PC-9 (cell line): ENCODE measurements around the gene PRPF39. TPM values are rescaled to one million over a fixed set of nuclear protein-coding genes. Genes with fewer than 3 reads are reported as not detected.

Source experiments
- BruUV-seq: library from RNA; stranded (reverse); fragments of 400-500 nt; replicated peaks from 2 replicates; lab custom pipeline; 2021; lab: Mats Ljungman, UMichigan
- CTCF ChIA-PET: fragments of 300-600 bp; sonication (Branson Sonifier 250); formaldehyde crosslinking; loops from one replicate; lab custom pipeline; 2022; ENCODE audit warnings: antibody characterized with exemption; lab: Charles Lee
- POLR2A ChIA-PET: fragments of 300-600 bp; sonication (Branson Sonifier 250); formaldehyde crosslinking; loops from one replicate; lab custom pipeline; 2022; ENCODE audit warnings: antibody characterized with exemption; ENCODE audit not compliant: unreplicated experiment; lab: Charles Lee
- DNase-seq, 2 experiments: peaks; one replicate each; pipeline versions ENCODE4 v3.0.0 to v3.0.0-alpha.2; 2015 to 2022; ENCODE audit warnings: mixed read lengths in 1 of 2
- H2AFZ ChIP-seq: fragments of 200-600 bp; sonication (generic); 2 replicates; pipeline ENCODE4 v1.8.1; 2017; ENCODE audit warnings: antibody characterized with exemption
- H3F3A ChIP-seq: fragments of 200-600 bp; sonication (generic); 2 replicates; pipeline ENCODE4 v1.8.1; 2017; ENCODE audit warnings: antibody characterized with exemption, mild to moderate bottlenecking, low read depth; ENCODE audit not compliant: insufficient read depth
- H3K27ac ChIP-seq: fragments of 200-600 bp; sonication (generic); 2 replicates; pipeline ENCODE4 v1.6.1; 2016; ENCODE audit warnings: mixed run types
- H3K27me3 ChIP-seq: fragments of 200-600 bp; sonication (generic); 2 replicates; pipeline ENCODE4 v1.6.1; 2016; ENCODE audit warnings: low read depth, mixed run types; ENCODE audit not compliant: insufficient read depth
- H3K36me3 ChIP-seq: fragments of 200-600 bp; sonication (generic); 2 replicates; pipeline ENCODE4 v1.6.1; 2016; ENCODE audit warnings: low read depth, mixed run types
- H3K4me1 ChIP-seq: fragments of 200-600 bp; sonication (generic); replicated peaks from 2 replicates; pipeline ENCODE4 v1.6.1; 2016; ENCODE audit warnings: mixed run types; ENCODE audit not compliant: insufficient read depth
- H3K4me2 ChIP-seq: fragments of 200-600 bp; sonication (generic); 2 replicates; pipeline ENCODE4 v1.6.1; 2017; ENCODE audit warnings: mixed run types
- H3K4me3 ChIP-seq: fragments of 200-600 bp; sonication (generic); 2 replicates; pipeline ENCODE4 v1.6.1; 2016; ENCODE audit warnings: mixed run types
- H3K79me2 ChIP-seq: fragments of 200-600 bp; sonication (generic); 2 replicates; pipeline ENCODE4 v1.6.1; 2017; ENCODE audit warnings: low read depth, mixed run types
- H3K9me2 ChIP-seq: fragments of 200-600 bp; sonication (generic); 2 replicates; pipeline ENCODE4 v1.8.1; 2017; ENCODE audit warnings: mild to moderate bottlenecking; ENCODE audit not compliant: insufficient read depth
- H3K9me3 ChIP-seq: fragments of 200-600 bp; sonication (generic); 2 replicates; pipeline ENCODE4 v1.8.1; 2016; ENCODE audit warnings: low read depth; ENCODE audit not compliant: insufficient read depth
- H4K20me1 ChIP-seq: fragments of 200-600 bp; sonication (generic); 2 replicates; pipeline ENCODE4 v1.8.1; 2017; ENCODE audit not compliant: insufficient read depth
- CTCF ChIP-seq: fragments of 200-600 bp; sonication (generic); conservative IDR thresholded peaks from 2 replicates; pipeline ENCODE4 v1.6.1; 2017; ENCODE audit warnings: mixed run types, antibody characterized with exemption, mild to moderate bottlenecking, moderate library complexity
- EZH2 ChIP-seq: fragments of 200-600 bp; sonication (generic); IDR thresholded peaks from 2 replicates; pipeline ENCODE4 v1.8.0; 2017; ENCODE audit warnings: antibody characterized with exemption, low read depth
- intact Hi-C: fragments of 100-400 bp; cut with micrococcal nuclease; formaldehyde crosslinking; loops from one replicate; pipeline ENCODE4 v1.10.0; 2022; ENCODE audit not compliant: unreplicated experiment
- total RNA-seq: library from RNA; stranded (reverse); gene quantifications from 2 replicates; pipeline ENCODE4 v1.2.3, GENCODE V29; 2021

PRPF39 gene
- total RNA-seq, 1 experiment from 2014 or later: 37.2 TPM

GRCh38 chr14:45051180-45051579 is 32.7 kb upstream of the PRPF39 start:
- Histone ChIP-seq H3K36me3 (peaks cover 11% of the 10 kb centered on the region; the same call in 1 of the 2 replicates), H3K9me3 (no peaks in the 10 kb centered on the region), H3K27ac (no peak overlapping the region), H2AFZ (no peak overlapping the region), H3K9me2 (no peaks in the 10 kb centered on the region), H3K4me2 (no peak overlapping the region), H3K27me3 (no peaks in the 10 kb centered on the region), H4K20me1 (no peaks in the 10 kb centered on the region), H3F3A (no peaks in the 10 kb centered on the region), H3K79me2 (no peaks in the 10 kb centered on the region), H3K4me3 (no peak overlapping the region), H3K4me1 (no peaks in the 10 kb centered on the region)
- ChIA-PET CTCF (no interaction called here), POLR2A (no interaction called here)
- no peak for TF ChIP-seq EZH2
- TF ChIP-seq CTCF: no peak
- no TSS peak for BruUV-seq
- no peak for DNase-seq
- intact Hi-C loops: no loop called here

GRCh38 chr14:45051896-45052295 is 32.0 kb upstream of the PRPF39 start:
- no peak for TF ChIP-seq EZH2
- TF ChIP-seq CTCF: no peak
- ChIA-PET POLR2A (no interaction called here), CTCF (no interaction called here)
- Histone ChIP-seq H3K27ac (no peak overlapping the region), H3K27me3 (no peaks in the 10 kb centered on the region), H3K9me3 (no peaks in the 10 kb centered on the region), H3K9me2 (no peaks in the 10 kb centered on the region), H3K4me1 (no peaks in the 10 kb centered on the region), H2AFZ (no peak overlapping the region), H3F3A (no peaks in the 10 kb centered on the region), H3K4me2 (no peak overlapping the region), H3K36me3 (peaks cover 14% of the 10 kb centered on the region; the same call in 1 of the 2 replicates), H3K4me3 (no peak overlapping the region), H3K79me2 (no peaks in the 10 kb centered on the region), H4K20me1 (no peaks in the 10 kb centered on the region)
- BruUV-seq: no TSS peak
- intact Hi-C loops: no loop called here
- no peak for DNase-seq

- Histone ChIP-seq H3K9me2 (peaks cover 5% of the 10 kb centered on the region; the same call in 1 of the 2 replicates), H3K36me3 (peaks cover 14% of the 10 kb centered on the region; the same call in 1 of the 2 replicates), H3K27me3 (no peaks in the 10 kb centered on the region), H4K20me1 (no peaks in the 10 kb centered on the region), H3K79me2 (no peaks in the 10 kb centered on the region), H3K4me2 (no peak overlapping the region), H2AFZ (no peak overlapping the region), H3K27ac (no peak overlapping the region), H3K4me1 (no peaks in the 10 kb centered on the region), H3K4me3 (no peak overlapping the region), H3F3A (no peaks in the 10 kb centered on the region), H3K9me3 (no peaks in the 10 kb centered on the region)
- TF ChIP-seq EZH2: no peak
- TF ChIP-seq CTCF: no peak
- no peak for DNase-seq
- POLR2A ChIA-PET: no interaction called here
- no TSS peak for BruUV-seq
- CTCF ChIA-PET: no interaction called here
- intact Hi-C loops: no loop called here
Measured at GRCh38 chr14:45057349-45057748, 26.6 kb upstream of the PRPF39 start.
